NCI-H345 (cell line): Measurements from ENCODE around the gene YOD1.
A peak's percentile ranks its signal among the peaks of the same experiment; 100 is the strongest.
"Not testable (repeated sequence)": the region's sequence is repeated elsewhere in the genome, so short reads cannot be mapped to it uniquely, and the experiment has no call there.

Source experiments
- DNase-seq: peaks from one replicate; lab custom pipeline; 2025; lab: John Stamatoyannopoulos, UW

The YOD1 gene

DNA sequence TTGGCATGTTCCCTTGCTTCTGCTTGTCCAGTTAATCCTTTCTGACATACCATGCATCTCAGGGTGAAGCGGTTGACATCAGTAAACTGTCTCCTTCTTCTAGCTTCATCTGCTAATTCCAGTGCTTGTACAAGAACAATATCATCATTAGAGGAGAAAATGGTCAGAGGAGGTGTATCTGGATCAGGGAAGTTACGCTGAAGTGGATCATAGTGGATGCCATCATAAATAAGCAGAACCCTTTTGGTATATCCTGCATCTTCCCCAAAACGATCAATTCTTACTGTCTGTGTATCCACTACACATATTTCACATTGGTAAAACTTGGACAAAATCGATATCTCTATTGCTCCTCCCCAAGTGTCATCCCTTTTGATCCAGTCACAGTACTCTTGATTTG lies 2.0 kb downstream of the YOD1 start:
- DNase-seq = no peak

DNA sequence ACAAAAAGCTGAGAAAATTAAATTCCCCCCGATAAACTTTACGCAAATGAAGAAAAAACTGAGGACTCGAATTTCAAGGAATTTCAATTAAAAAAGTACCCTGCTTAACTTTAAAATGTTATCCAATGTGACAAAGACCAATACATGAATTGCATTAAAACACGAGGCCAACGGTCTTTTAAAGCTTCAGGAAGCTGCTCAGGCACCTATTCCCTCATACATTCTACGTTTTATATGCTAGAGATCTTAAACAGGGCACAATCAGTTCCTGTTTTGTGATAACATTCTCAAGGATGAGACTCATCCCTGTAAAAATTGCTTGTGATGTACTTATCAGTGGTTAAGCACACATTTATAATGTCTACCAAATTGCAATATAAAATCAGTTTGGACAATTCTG lies 3.0 kb downstream of the YOD1 start:
- no peak for DNase-seq

DNA sequence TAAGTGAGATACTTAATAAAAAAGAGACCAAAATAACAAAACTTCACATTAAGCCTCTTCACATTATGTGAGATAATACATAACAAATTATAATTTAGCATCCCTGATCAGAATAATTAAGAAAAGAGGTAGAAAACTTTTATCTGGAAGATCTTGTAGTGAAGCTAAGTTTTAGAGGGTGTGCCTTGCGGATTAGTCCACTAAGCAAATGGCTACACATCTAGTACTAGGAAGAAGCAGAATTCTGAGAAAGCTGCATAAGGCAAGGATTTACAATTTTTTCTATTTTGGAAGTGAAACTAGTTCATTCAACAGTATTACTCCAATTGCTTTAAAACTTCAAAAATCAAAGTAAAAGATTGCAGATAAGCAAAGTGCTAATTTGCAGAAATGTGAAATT lies 3.5 kb downstream of the YOD1 start:
- DNase-seq = no peak

DNA sequence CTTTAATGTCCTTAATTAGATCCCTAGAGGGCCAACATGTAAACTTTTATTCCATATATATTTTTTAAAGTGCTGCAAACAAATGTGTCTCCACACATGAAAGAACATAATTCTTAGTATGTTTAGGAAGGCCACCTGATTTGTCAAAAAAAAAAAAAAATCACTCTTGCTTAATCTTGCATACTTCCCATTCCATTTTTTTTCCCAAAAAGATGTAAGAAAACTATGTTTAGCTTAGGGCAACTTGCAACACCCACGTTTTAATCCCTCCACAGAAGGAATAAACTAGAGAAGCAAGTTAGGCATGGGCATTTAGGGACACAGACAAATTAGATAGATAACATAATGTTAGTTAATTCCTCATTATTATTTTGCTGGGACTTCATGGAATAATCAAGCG lies 5.6 kb downstream of the YOD1 start:
- DNase-seq = no peak

DNA sequence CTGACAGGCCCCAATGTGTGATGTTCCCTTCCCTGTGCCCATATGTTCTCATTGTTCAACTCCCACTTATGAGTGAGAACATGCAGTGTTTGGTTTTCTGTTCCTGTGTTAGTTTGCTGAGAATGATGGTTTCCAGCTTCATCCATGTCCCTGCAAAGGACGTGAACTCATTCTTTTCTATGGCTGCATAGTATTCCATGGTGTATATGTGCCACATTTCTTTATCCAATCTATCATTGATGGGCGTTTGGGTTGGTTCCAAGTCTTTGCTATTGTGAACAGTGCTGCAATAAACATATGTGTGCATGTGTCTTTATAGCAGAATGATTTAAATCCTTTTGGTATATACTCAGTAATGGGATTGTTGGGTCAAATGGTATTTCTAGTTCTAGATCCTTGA lies 9.6 kb downstream of the YOD1 start:
- DNase-seq = not testable (repeated sequence)

DNA sequence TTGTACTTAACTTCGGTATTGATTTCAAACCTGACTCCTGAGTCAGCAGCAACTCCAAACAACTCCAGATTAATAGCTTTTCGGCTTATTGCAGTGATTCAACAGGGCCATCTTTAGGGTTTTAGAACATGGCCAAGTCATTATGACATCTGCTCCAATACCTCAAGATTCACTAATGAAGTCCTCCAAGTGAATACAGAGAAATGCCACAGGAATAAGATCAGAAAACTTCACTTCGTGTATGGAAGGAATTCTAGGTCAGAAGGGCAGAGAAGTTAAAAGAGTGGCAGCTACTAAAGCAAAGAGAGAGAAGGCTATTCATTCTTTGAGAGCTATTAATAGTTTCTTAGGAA lies 10.9 kb downstream of the YOD1 start:
- no peak for DNase-seq

DNA sequence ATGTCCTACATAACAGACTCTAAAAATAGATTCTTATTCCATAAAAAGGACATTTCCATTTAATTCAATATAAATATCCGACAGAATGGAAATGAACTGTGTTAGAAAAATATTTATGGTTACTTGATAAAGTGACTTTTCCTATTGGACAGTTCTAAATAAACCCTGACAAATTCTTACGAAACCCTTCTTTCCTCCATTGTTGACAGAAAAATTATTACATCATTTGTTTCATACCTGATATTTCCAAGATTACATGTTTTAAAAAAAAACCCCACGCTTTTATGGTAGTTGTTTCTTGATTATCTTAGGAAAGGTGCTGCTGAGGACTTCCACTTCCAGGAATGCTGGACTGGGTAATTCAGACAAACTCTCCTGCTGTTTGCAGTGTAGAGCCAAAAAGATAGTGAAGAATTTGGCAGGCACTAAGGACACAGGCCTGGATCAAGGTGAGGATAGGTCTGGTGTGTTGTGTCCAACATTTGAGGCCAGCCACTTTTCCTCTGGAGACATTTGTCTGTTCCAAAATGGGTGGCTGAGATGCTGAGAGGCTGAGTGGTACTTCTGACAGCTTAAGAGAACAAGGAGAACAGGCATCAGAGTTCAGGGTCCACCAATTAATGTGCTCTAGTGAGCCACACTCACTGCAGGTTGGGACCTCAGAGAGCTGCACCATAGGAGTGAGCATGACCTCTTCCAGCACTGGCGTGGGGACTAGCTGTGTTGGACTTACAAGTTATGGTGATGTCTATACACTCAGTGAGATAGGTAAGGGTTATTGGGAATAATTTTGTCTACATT lies 11.4 kb downstream of the YOD1 start:
- DNase-seq = no peak

DNA sequence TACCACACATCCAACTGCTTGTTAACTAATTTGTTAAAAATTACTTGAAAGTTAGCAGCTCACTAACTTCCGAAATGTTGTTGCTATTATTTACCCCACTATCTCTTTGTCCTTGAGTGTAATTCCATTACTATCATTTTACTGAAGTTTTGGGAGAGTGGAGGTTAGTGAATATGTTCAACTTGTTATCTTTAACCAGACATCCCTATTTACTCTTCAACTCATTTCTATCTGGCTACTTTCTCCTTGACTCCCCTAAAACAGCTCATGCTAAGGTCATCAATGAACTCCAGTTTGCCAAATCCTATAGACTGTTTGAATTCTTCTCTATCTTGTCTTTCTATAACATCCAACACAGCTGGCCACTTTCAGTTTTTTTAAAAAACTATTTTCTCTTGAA lies 14.1 kb downstream of the YOD1 start:
- DNase-seq = no peak

DNA sequence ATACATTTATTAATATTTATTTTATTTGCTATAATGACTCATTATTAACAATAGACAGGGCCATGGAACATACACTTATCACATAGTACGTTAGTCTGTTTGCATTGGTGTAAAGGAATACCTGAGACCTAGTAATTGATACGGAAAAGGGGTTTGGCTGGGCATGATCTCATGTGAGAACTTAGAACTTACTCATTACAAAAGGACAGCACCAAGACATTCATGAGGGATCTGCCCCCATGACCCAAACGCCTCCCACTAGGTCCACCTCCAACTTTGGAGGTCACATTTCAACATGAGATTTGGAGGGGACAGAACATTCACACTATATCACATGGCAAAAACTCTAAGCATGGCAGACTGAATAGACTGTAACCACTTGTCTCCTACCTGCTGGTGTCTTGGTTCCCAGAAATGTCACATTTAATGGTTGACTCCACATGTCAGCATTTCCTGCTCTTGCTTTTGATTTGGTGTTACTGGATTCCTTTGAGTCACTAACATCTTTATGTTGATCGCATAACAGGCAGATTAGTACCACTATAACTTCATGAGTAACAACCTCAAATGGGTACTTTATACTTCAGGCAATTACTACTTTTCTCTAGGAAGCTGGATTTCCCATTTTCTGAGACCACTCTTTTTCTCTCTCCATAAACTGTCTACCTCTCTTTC lies 15.0 kb downstream of the YOD1 start:
- no peak for DNase-seq

DNA sequence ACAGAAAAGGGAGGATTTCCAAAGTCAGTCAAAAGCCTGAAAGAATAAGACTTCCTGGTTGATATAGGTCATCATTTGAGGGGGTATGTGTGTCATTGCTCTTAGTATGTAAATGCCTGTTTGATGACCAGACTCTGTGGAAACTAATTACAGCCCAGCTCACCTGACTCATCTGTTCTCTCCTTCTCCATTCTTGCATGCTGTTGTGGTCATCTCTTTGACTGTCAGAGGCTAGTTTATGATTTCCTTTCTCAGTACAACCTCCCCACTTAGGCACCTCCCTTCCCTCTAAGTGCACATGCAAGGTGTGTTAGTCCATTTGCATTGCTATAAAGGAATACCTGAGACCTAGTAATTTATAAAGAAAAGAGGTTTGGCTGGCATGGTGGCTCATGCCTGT lies 16.0 kb downstream of the YOD1 start:
- no peak for DNase-seq

DNA sequence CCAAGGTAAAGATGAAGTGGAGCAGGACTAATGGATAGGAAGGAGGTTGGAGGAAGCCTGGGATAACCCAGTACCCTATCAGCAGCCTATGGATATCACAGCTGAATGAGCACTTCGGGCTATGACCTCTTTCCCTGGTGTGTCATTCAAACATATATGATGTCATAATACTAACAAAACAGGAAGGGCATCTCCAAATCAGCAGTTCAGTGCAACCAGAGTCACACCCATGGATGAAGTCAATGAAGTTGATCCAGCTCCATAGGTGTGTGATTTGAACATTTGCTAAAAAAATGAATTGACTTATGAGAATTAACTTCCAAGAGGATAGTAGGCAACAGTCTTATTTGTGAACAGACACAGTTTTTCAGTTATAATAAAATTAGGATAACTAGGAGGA lies 16.8 kb downstream of the YOD1 start:
- no peak for DNase-seq

DNA sequence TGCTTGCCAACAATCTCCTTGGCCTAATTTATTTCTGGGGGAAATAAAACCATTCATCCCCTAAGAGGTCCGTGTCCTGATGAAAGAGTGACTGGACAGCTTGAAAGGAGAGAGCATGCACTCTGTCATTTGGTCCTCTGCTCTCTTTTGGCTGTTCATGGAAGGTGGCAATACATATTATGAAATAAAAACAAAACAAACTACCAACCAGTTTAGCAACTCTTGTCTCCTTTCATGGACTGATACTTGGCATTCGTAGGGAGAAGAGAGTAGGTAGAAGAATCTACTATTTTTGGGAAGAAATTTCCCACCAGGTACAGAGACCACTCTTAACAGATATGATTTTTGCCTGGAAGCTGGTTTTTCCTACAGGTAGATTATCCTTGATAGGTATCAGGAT lies 17.7 kb downstream of the YOD1 start:
- DNase-seq = no peak

DNA sequence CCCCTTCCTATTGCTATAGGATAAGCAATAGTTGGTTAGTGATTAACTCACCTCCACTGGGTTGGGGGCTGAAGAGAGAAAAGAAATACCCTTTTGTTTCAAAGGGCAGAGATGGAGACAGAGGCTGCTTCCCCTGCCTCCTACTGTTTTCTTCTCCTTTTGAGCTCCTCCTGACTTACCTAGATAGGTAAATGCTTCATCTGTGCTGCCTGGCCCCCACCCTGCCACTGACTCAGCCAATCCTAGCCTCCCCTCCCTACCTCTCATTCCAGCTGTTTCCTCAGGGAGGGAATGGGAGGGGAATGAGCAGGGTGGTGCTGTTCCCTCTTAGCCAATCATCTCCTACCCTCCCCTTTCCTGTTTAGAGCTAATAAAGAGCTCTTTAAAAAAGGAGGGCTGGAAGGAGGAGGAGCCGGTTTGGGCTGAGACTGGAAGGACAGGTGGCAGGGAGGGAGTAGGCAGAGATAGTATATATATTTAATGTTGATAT lies 18.4 kb downstream of the YOD1 start, which contains the start of gene C1orf116:
TSS of gene C1orf116 (minus strand) at position 229 of the 490 bp plus-strand sequence. CDS start 5,158 bp downstream, outside the sequence.
- DNase-seq = peak; percentile 52

DNA sequence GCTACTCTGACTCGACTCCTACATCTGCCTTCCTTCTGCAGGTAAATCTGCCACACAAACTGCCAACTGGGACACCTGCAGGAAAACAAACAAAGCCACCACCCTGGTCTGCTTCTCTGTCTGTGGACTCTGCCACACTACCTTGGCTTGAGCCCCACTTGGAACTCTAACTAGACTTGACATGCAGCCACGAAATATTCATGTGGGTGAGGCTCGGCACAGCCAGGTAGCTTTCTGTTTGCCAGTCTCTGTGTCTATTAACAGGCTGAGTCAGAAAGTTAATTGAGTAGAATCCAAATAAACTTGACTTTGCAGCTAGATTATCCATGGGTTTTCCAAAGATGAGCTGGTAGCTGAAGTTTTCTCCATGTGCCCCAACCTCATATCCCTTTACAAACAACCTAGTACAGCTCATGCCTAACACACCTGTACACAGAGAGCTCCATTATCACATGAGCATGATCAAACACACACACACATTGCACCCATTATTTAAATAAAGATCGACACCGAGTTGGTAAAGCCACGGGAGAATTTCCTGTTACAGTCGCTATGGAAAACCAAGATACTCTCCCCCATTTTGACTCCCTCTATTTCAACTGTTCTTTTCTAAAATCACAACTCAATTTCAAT lies 19.3 kb downstream of the YOD1 start:
- DNase-seq = peak; percentile 10

DNA sequence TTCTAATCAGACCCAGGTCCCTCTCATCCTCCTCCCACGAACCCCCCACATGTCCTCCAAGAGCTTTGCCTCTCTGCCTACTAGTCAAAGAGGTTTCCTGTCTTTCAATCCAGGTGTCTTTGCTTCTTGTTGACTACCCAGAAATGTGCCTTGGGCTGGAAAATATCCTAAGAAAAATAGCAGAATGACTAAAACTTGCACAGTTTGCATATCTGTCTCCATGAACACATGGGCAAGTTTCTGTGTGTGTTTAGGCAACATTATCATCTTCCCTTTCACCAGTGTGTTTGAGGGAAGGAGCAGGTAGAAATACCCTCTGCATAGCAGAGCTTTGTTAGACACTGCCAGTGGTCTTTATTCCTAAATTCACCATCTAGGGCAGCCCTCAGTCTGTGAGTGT lies 20.0 kb downstream of the YOD1 start:
- DNase-seq = no peak

DNA sequence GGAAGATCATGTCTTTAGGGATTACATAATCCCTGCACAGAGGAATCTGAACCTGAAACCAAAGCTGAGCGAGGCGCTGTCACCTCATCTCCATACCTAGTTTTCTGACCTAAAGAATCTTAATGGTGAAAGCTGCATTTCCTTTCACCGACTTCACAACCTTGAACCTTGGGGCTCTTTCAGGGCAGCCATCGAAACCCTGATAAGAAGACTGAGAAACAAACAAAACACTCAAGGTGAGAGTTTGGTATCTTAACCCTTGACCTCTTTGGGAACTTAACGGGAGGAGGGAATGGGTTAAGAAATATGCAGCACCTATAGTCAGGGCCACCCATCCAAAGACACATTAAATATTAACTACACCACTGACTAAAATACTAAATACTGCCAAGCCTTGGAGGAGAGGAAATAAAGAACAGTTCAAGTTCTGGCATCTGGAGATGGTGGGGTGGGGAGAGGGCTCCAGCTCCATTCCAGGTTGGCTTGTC lies 20.4 kb downstream of the YOD1 start:
- no peak for DNase-seq

DNA sequence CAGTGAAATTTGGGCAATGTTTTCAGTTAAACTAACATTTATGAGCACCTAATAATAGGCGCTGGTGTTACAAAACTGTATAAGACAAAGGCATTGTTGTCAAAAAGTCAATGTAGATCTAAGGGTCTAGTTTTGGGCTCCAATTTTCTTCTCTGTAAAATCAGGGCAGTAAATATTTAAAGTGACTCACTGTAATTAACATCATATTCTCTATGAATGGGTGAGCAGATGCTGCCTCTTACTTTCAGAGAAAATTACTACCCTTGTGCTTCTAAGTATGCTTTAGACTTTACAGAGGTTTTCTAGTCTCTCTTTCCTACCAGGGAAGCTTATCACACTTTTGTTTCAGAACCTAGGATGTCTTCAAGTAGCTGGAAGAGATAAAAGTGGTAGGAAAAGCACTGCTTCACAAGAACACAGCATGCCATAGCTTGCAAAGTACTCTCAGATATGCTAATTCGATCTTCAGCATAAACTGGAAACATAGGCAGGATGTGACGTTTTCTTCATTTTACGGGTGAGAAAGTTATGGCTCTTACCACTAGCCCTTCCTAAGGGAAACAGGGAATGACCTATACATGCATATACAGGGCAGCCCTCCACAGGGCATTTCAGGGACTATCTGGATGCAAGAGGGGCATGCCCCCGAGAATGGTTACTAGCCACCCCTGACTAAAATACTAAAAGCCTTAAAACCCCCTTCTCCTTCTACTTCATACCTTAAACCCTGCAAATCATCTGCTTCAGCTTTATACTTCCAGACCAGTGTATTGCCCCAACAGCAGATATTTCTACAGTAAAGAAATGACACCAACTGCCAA lies 21.1 kb downstream of the YOD1 start:
- DNase-seq = no peak

DNA sequence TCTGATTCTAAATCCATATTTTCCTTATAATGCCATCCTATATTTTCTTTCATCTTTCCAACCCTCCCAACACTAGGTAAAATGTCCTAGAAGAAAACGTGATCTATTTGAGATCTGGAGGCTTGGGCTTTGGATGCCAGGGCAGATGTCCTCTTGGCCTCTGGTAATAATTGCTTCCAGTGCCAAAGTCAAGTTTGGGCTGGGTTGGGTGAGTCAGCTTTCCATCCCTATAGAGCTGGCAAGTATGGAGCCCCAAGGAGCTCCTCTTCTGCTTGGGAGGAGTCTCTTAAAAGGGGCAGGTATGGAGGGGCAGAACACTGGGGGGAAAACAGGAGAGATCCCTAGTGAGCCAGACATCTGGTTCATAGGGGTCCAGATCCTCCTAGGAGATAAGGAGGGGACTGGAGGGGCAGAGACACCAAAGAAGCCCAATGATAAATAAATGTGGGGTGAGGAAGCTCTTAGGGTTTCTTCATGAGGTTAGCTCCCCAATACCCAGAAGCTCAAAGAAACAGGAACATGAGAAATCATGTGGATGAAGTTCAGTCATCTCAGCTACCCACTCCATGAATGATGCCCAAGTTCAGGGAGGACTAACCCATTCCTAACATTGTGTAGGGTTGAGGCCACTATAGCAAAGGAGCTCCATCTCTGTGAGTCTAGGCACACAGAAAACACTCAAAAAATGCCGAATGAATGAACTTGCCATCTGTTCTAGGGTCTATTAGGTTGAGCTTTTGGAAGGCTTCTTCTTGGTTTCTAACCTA lies 21.9 kb downstream of the YOD1 start:
- no peak for DNase-seq

DNA sequence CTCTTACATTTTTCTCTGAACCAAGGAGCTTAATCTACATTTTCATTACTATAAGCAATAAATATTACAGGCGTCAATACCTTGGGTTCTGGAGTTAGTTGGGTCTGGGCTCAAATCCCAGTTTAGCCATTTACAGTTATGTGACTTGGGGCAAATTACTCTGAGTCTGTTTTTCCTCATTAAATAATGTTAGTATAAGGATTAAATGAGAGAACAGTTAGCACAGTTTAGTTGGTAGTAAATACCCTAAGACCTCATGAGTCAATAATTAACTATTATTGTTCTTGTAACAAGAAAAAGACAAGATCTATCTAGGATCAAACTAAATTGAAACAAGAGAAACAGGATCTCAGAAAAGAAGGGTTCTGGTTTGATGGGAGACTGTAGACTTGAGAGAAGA lies 23.1 kb downstream of the YOD1 start:
- no peak for DNase-seq

DNA sequence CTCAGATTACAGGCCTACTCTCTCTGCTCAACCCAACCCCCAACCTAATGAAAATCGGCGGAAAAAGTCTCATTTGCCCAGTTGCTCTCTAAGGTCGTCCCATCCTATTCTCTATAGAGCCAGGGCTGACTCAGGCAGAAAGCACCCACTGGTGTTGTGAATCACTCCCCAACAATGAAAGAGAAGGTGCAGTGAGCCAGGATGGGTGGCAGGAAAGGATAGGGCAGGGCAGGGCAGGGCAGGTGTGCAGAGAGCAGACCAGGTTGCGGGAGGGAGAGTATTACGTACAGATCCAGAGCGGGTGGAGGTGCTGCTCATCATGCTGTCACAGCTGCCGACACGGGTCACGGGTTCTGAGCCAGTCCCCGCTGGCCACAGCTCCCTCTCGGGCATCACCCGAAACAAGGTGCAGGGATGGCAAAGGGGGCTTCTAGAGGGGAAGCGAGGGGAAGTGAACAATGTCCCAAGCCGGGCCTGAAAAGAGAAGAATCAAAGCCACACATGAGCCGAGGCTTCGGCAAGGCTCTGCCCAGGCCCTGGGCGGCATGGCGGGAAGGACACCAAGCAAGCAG lies 23.7 kb downstream of the YOD1 start:
- no peak for DNase-seq

DNA sequence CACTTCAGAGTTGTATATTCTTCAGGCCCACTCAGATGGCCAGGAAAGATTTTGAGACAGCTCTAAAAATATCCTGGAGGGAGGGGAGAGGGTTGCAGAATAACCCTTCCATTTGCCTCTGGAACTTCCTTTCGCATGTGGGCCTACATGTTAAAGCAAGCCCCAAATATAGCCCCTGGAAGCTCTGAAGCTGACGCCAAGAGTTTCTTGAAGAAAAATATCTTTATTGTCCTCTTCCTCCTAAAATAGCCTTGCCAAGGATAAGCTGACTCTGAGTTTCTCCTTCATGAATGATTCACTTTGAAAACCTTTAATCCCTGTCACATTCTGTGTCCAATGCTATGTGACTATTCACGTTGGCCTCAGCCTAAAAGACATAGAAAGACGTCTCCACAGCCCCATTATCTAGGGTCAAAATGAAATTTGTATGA lies 24.9 kb downstream of the YOD1 start:
- DNase-seq = no peak
